H1 (cell line): ENCODE data around the gene ZNF2. TPM values are rescaled to one million over a fixed set of nuclear protein-coding genes. Genes with fewer than 3 reads are reported as not detected.

Experiments
- BRCA1 ChIP-seq: IDR thresholded peaks from 2 replicates; pipeline ENCODE4 v1.6.1; 2012; ENCODE audit warnings: low read depth, low read length, improper control_type of control experiment
- CEBPB ChIP-seq: IDR thresholded peaks from 2 replicates; pipeline ENCODE4 v1.6.1; 2012; ENCODE audit warnings: low read depth, low read length
- CHD1 ChIP-seq: IDR thresholded peaks from 2 replicates; pipeline ENCODE4 v1.6.1; 2012; ENCODE audit warnings: low read depth, low read length, improper control_type of control experiment
- CTBP2 ChIP-seq: IDR thresholded peaks from 2 replicates; pipeline ENCODE4 v1.7.0; 2011; ENCODE audit warnings: borderline replicate concordance, mild to moderate bottlenecking, moderate library complexity, mixed read lengths, low read length; ENCODE audit not compliant: insufficient read depth, insufficient read length
- MAFK ChIP-seq: IDR thresholded peaks from 2 replicates; pipeline ENCODE4 v1.6.1; 2012; ENCODE audit warnings: low read depth, mild to moderate bottlenecking, improper control_type of control experiment, low read length
- PHF8 ChIP-seq: fragments of 200-600 bp; sonication (generic); conservative IDR thresholded peaks from 2 replicates; pipeline ENCODE4 v1.7.1; 2012; ENCODE audit warnings: low read depth, mild to moderate bottlenecking, inconsistent platforms, low read length, moderate library complexity
- RBBP5 ChIP-seq: IDR thresholded peaks from 2 replicates; pipeline ENCODE4 v1.7.1; 2012; ENCODE audit warnings: low read depth, mild to moderate bottlenecking, inconsistent platforms, low read length, moderate library complexity, borderline replicate concordance
- RFX5 ChIP-seq: IDR thresholded peaks from 2 replicates; pipeline ENCODE4 v1.6.1; 2011; ENCODE audit warnings: low read depth, low read length, improper control_type of control experiment, borderline replicate concordance
- SP1 ChIP-seq: IDR thresholded peaks from 2 replicates; pipeline ENCODE4 v1.6.1; 2011; ENCODE audit warnings: low read depth, low read length
- USF2 ChIP-seq: IDR thresholded peaks from 2 replicates; pipeline ENCODE4 v1.6.1; 2011; ENCODE audit warnings: low read length, improper control_type of control experiment
- polyA plus RNA-seq, 7 experiments: library from polyadenylated mRNA; depleted of rRNA in 3 of 7; stranded (reverse) in 5 of 7; unstranded in 2 of 7; fragments of >200 nt in 5 of 7; fragments of 200-250 nt in 2 of 7; gene quantifications; 1 replicate in 5 of 7; 2 replicates in 1 of 7; 4 replicates in 1 of 7; pipeline versions ENCODE4 v1.2.1 to v1.2.3, GENCODE V29; 2011 to 2013; ENCODE audit warnings: missing spikeins in 2 of 7, mixed read lengths in 2 of 7
- total RNA-seq: library from RNA; stranded (reverse); fragmentation: NEBNext Ultra II Directional; extraction: Animal tissue kit (Norgen Biotek cat#: 25700); gene quantifications from 2 replicates; pipeline ENCODE4 v1.2.1, GENCODE V29; 2021

The ZNF2 gene
- total and polyA plus RNA-seq, 2 of the 8 experiments (the other 6 are each of a cell fraction or from before 2014, with no cell fraction given): 1.3 to 3.0 TPM

DNA sequence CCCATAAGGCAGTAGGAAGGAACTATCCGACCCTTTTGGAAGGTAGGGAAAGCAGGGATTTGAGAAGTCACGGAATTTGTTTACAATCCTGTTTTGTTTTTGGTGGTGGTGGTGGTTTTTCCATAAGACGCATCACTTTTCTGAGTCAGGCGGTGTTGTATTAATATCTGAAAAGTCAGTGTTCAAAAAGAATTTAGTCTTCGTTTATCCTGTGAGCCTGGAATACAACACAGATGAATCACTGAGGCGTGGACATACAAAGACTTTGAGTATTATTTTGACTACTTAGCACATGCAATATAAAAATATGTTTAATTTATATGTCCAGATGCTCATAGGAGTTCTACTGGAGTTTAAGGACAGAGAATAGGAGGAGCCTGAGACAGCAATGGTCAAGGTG is 42.5 kb downstream of the ZNF2 start (continued):
- TF ChIP-seq SP1 (no peak), CTBP2 (no peak), BRCA1 (no peak), CHD1 (no peak), USF2 (no peak), RFX5 (no peak), PHF8 (no peak), RBBP5 (no peak), CEBPB (no peak), MAFK (no peak)
